Stimulated activated CD8-positive, alpha-beta memory T cell treated with anti-CD3 and anti-CD28 coated beads, Interleukin-12 subunit alpha, Interleukin-12 subunit beta, amount 100 ng/mL, for 24 hours (primary cell): ENCODE data around the gene PSMG3.

ENCODE experiments used
- DNase-seq: peaks from one replicate; pipeline ENCODE4 v3.0.0-alpha.2; 2020; ENCODE audit errors: extremely low read depth

The PSMG3 gene

GRCh38 chr7:1579481-1580421, 9.9 kb upstream of the PSMG3 start:
- DNase-seq = no peak

- no peak for DNase-seq
These were observed 8.7 kb upstream of the PSMG3 start for GRCh38 chr7:1578513-1578912.

- no peak for DNase-seq
These were observed 6.9 kb upstream of the PSMG3 start for GRCh38 chr7:1576521-1577253.

GRCh38 chr7:1575809-1576208, 6.0 kb upstream of the PSMG3 start:
- DNase-seq = no peak

GRCh38 chr7:1572111-1572822, 2.4 kb upstream of the PSMG3 start:
- DNase-seq = no peak

GRCh38 chr7:1569440-1569832, 396 bp downstream of the PSMG3 start:
- no peak for DNase-seq

GRCh38 chr7:1569016-1569415, 816 bp downstream of the PSMG3 start:
- DNase-seq = no peak

- no peak for DNase-seq
These were observed 1.8 kb downstream of the PSMG3 start for GRCh38 chr7:1567896-1568510.

- no peak for DNase-seq
These were observed 2.6 kb downstream of the PSMG3 start for GRCh38 chr7:1567049-1567771.

- DNase-seq = no peak
These were observed 3.2 kb downstream of the PSMG3 start for GRCh38 chr7:1566687-1567048.

- no peak for DNase-seq
These were observed 5.2 kb downstream of the PSMG3 start for GRCh38 chr7:1564603-1565022.

- DNase-seq = no peak
These were observed 5.7 kb downstream of the PSMG3 start for GRCh38 chr7:1563981-1564602.

- no peak for DNase-seq
These were observed 7.2 kb downstream of the PSMG3 start for GRCh38 chr7:1562597-1563051.

- DNase-seq = no peak
These were observed 7.7 kb downstream of the PSMG3 start for GRCh38 chr7:1562116-1562515.

- no peak for DNase-seq
These were observed 8.5 kb downstream of the PSMG3 start for GRCh38 chr7:1561036-1561940.

GRCh38 chr7:1560620-1561031, 9.2 kb downstream of the PSMG3 start:
- no peak for DNase-seq

GRCh38 chr7:1559626-1560590, 9.9 kb downstream of the PSMG3 start:
- no peak for DNase-seq

- no peak for DNase-seq
These were observed 10.8 kb downstream of the PSMG3 start for GRCh38 chr7:1558841-1559625.
